HUES64 (cell line): ENCODE measurements around the gene TACR1. TPM values are rescaled to one million over a fixed set of nuclear protein-coding genes. Genes with fewer than 3 reads are reported as not detected.
"Not testable (repeated sequence)": the region's sequence is repeated elsewhere in the genome, so short reads cannot be mapped to it uniquely, and the experiment has no call there.

Experiments used
- H3K27ac ChIP-seq: 2 replicates; pipeline ENCODE4 v1.7.0; 2013; ENCODE audit warnings: low read depth, low read length, inconsistent platforms
- H3K27me3 ChIP-seq: 2 replicates; pipeline ENCODE4 v1.6.1; 2013; ENCODE audit warnings: mild to moderate bottlenecking, low read length; ENCODE audit not compliant: insufficient read depth
- H3K36me3 ChIP-seq: 2 replicates; pipeline ENCODE4 v1.6.1; 2013; ENCODE audit warnings: mild to moderate bottlenecking, low read length; ENCODE audit not compliant: insufficient read depth
- H3K4me1 ChIP-seq: 2 replicates; pipeline ENCODE4 v1.6.1; 2013; ENCODE audit warnings: mild to moderate bottlenecking, low read length, moderate library complexity; ENCODE audit not compliant: insufficient read depth
- H3K4me3 ChIP-seq: 2 replicates; pipeline ENCODE4 v1.5.1; 2013; ENCODE audit warnings: mild to moderate bottlenecking, low read length, moderate library complexity
- H3K9ac ChIP-seq: 2 replicates; pipeline ENCODE4 v1.6.1; 2013; ENCODE audit warnings: mild to moderate bottlenecking, low read depth, low read length
- H3K9me3 ChIP-seq: 2 replicates; pipeline ENCODE4 v1.6.1; 2013; ENCODE audit warnings: low read depth, low read length; ENCODE audit not compliant: insufficient read depth
- WGBS: fragments of 150-250, 120-280 bp; methylation state at CpG from one replicate; pipeline ENCODE4 v1.1.7; 2013; ENCODE audit warnings: missing lambda C conversion rate; 5-methylcytosine and 5-hydroxymethylcytosine counted together
- polyA plus RNA-seq, 2 experiments: library from polyadenylated mRNA; stranded (reverse); fragments of 50-300 nt; gene quantifications; one replicate each; pipeline ENCODE4 v1.2.3, GENCODE V29; 2013

Gene TACR1, protein sequence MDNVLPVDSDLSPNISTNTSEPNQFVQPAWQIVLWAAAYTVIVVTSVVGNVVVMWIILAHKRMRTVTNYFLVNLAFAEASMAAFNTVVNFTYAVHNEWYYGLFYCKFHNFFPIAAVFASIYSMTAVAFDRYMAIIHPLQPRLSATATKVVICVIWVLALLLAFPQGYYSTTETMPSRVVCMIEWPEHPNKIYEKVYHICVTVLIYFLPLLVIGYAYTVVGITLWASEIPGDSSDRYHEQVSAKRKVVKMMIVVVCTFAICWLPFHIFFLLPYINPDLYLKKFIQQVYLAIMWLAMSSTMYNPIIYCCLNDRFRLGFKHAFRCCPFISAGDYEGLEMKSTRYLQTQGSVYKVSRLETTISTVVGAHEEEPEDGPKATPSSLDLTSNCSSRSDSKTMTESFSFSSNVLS
- polyA plus RNA-seq (2013, experiment 1 of 2) = 1.8 TPM
- polyA plus RNA-seq (2013, experiment 2 of 2) = 0.95 TPM

DNA sequence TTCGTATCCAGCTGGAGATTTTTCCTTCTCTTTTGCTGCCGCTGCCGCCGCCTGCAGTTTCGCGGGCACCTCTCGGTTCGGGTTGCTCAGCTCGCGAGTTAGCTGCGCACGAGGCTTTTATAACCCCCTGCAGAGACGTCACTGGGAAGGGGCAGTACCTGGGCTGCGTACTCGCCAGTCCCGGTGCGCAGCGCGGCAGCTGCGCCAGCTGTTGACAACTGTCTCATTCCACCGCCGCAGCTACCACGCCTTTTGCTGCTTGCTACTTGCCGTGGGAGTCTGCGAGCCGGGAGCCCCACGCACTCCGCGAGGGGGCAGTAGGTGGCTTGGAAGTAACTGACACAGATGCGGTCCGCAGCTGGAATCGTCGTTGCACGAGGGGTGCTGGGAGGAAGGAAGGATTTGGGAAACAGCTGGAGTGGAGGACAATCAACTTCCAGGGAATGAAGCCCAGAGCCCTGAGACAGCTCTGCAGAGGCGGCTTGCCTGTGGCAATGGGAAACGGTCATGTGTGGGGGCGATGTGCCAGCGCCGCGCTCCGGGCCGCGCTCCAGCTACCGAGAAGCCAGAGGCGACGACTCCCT, at the start of gene TACR1:
TSS of gene TACR1 (minus strand) at position 93 of the 584 bp plus-strand sequence. CDS start 586 bp downstream, outside the sequence.
- under 1% methylated on average over 46 of the region's 46 CpGs for WGBS
- H3K9ac ChIP-seq = no peak within 1 kb of the TSS
- H3K36me3 ChIP-seq = no peaks in the 10 kb centered on the region
- peak within 1 kb of the TSS; percentile 64 for H3K4me3 ChIP-seq
- H3K27ac ChIP-seq = no peak within 1 kb of the TSS
- H3K27me3 ChIP-seq = peaks cover 76% of the 10 kb centered on the region
- peaks cover 19% of the 10 kb centered on the region for H3K4me1 ChIP-seq
- no peaks in the 10 kb centered on the region for H3K9me3 ChIP-seq

DNA sequence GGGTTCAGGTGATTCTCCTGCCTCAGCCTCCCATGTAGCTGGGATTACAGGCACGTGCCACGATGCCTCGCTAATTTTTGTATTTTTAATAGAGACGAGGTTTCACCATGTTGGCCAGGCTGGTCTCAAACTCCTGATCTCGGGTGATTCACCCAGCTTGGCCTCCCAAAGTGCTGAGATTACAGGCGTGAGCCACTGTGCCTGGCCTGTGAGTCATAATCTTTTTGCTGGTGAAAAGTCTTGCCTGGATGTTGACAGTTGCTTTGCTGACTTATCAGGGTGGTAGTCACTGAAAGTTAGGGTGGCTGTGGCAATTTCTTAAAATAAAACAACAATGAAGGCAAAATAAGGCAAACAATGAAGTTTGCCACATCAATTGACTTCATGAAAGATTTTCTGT, 49.3 kb upstream of the TACR1 start:
- H3K9ac ChIP-seq, H3K27ac ChIP-seq, H3K4me3 ChIP-seq, H3K27me3 ChIP-seq, H3K36me3 ChIP-seq, H3K4me1 ChIP-seq, H3K9me3 ChIP-seq: not testable (repeated sequence)
- 80% methylated on average over 6 of the region's 6 CpGs for WGBS

- no peak overlapping the region for H3K4me3 ChIP-seq
- H3K4me1 ChIP-seq = no peaks in the 10 kb centered on the region
- no peak overlapping the region for H3K27ac ChIP-seq
- H3K27me3 ChIP-seq = no peaks in the 10 kb centered on the region
- H3K36me3 ChIP-seq = no peaks in the 10 kb centered on the region
- peaks cover 20% of the 10 kb centered on the region for H3K9me3 ChIP-seq
- WGBS = 94% methylated on average over 5 of the region's 7 CpGs
- H3K9ac ChIP-seq = no peak overlapping the region
Observed at GRCh38 chr2:75246441-75247167, 47.3 kb upstream of the TACR1 start.

DNA sequence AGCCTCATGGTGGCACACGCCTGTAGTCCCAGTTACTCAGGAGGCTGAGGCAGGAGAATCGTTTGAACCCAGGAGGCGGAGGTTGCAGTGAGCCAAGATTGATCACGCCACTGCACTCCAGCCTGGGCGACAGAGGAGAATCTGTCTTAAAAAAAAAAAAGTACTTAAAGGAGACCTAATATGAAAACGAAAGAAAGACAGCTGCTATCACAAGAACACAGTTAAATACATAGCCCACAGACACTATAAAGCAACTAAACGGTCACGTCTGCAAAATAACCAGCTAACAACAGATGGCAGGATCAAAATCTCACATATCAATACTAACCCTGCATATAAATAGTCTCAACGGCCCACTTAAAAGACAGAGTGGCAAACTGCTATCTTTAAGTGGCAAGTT, 43.9 kb upstream of the TACR1 start:
- H3K9ac ChIP-seq = no peak overlapping the region
- H3K4me3 ChIP-seq = no peak overlapping the region
- 93% methylated on average over 9 of the region's 9 CpGs for WGBS
- peaks cover 13% of the 10 kb centered on the region for H3K9me3 ChIP-seq
- no peak overlapping the region for H3K27ac ChIP-seq
- no peaks in the 10 kb centered on the region for H3K4me1 ChIP-seq
- H3K36me3 ChIP-seq = no peaks in the 10 kb centered on the region
- no peaks in the 10 kb centered on the region for H3K27me3 ChIP-seq

DNA sequence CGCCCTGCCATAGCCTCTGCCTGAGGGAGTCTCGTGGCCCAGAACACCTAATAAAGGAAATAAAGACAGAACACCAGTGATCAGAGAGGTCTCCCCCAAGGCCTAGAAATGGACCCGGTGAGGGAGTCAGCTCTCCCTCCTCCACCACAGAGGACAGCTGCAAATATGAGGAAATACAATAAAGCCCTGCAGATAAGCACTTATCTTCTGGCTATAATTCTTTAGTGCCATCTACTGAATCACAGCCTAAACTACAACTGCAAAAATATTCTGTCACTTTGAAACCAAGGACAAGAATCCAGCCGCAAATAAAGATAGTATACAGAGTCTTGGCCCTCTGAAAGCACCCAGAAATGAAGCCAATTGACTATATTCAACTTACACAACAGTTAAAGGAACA, 42.4 kb upstream of the TACR1 start:
- no peak overlapping the region for H3K27ac ChIP-seq
- no peak overlapping the region for H3K4me3 ChIP-seq
- H3K36me3 ChIP-seq = no peaks in the 10 kb centered on the region
- H3K9me3 ChIP-seq = peaks cover 13% of the 10 kb centered on the region
- 88% methylated on average over 4 of the region's 4 CpGs for WGBS
- H3K27me3 ChIP-seq = no peaks in the 10 kb centered on the region
- no peak overlapping the region for H3K9ac ChIP-seq
- no peaks in the 10 kb centered on the region for H3K4me1 ChIP-seq

DNA sequence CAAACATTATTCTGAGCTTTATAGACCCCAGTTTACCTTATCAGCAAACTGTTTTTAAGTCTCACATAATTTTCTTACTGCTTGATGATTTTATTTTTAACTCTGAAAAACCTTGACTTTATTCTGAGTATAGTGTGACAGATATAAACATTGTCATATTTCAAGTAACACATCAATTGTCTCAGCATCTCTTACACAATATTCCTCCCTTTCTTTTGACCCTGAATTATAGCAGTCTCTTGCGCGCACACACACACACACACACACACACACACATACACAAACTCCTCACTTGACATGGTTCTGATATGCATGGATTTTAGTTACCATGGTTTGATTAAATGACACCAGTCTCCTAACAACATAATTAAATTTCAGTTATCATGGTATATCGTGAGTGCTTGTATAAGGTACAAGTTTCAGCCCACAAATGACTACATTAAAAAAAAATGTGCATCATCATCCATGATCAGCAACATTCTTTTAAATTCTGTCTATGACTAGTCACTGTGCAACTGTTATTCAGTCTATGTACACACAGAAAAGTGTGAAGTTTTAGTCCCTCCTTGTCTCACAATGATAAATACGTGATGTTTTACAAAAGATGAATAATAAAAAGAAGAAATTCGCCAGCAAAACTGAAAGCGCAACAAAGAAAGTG, 39.5 kb upstream of the TACR1 start:
- no peaks in the 10 kb centered on the region for H3K4me1 ChIP-seq
- no peaks in the 10 kb centered on the region for H3K36me3 ChIP-seq
- H3K27me3 ChIP-seq = no peaks in the 10 kb centered on the region
- H3K9ac ChIP-seq = no peak overlapping the region
- no peak overlapping the region for H3K27ac ChIP-seq
- WGBS = 91% methylated on average over 6 of the region's 6 CpGs
- H3K9me3 ChIP-seq = peaks cover 13% of the 10 kb centered on the region
- no peak overlapping the region for H3K4me3 ChIP-seq

- H3K27me3 ChIP-seq = no peaks in the 10 kb centered on the region
- no peaks in the 10 kb centered on the region for H3K36me3 ChIP-seq
- no peak overlapping the region for H3K9ac ChIP-seq
- H3K4me1 ChIP-seq = no peaks in the 10 kb centered on the region
- 100% methylated on average over 1 of the region's 1 CpG for WGBS
- H3K4me3 ChIP-seq = no peak overlapping the region
- H3K27ac ChIP-seq = no peak overlapping the region
- H3K9me3 ChIP-seq = peaks cover 5% of the 10 kb centered on the region; the same call in 1 of the 2 replicates
Observed at GRCh38 chr2:75237296-75237695, 38.0 kb upstream of the TACR1 start.

GRCh38 chr2:75233965-75234364, 34.6 kb upstream of the TACR1 start:
- H3K9ac ChIP-seq = no peak overlapping the region
- H3K4me1 ChIP-seq = no peaks in the 10 kb centered on the region
- H3K36me3 ChIP-seq = no peaks in the 10 kb centered on the region
- no peaks in the 10 kb centered on the region for H3K9me3 ChIP-seq
- no peak overlapping the region for H3K27ac ChIP-seq
- H3K27me3 ChIP-seq = no peaks in the 10 kb centered on the region
- 94% methylated on average over 4 of the region's 4 CpGs for WGBS
- no peak overlapping the region for H3K4me3 ChIP-seq

- Histone ChIP-seq H3K27me3 (no peaks in the 10 kb centered on the region), H3K4me3 (no peak overlapping the region), H3K27ac (no peak overlapping the region), H3K36me3 (no peaks in the 10 kb centered on the region), H3K4me1 (peaks cover 9% of the 10 kb centered on the region), H3K9ac (no peak overlapping the region), H3K9me3 (no peaks in the 10 kb centered on the region)
- WGBS = 94% methylated on average over 2 of the region's 3 CpGs
Observed at GRCh38 chr2:75226617-75227016, 27.3 kb upstream of the TACR1 start.

DNA sequence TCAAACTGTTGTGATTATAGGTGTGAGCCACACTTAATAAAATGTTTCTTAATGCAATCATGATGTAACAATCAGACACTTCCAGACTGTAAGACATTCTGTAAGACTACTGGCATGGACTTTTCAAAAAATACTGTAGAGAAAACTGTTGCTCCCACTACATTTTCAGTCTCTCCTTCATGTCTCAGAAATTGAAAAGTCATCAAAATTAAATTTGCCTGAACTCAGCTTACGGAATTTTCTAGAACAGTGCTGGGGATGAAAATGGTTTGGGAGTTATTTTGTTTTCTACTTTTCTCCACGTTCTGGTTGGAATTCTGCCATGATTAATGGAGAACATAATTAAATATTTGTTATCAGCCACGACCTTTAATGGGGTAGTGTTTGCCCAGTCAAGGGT, 26.8 kb upstream of the TACR1 start:
- Histone ChIP-seq H3K4me3 (no peak overlapping the region), H3K27me3 (no peaks in the 10 kb centered on the region), H3K36me3 (no peaks in the 10 kb centered on the region), H3K4me1 (peaks cover 9% of the 10 kb centered on the region), H3K9ac (no peak overlapping the region), H3K27ac (no peak overlapping the region), H3K9me3 (no peaks in the 10 kb centered on the region)
- WGBS = 98% methylated on average over 2 of the region's 3 CpGs

DNA sequence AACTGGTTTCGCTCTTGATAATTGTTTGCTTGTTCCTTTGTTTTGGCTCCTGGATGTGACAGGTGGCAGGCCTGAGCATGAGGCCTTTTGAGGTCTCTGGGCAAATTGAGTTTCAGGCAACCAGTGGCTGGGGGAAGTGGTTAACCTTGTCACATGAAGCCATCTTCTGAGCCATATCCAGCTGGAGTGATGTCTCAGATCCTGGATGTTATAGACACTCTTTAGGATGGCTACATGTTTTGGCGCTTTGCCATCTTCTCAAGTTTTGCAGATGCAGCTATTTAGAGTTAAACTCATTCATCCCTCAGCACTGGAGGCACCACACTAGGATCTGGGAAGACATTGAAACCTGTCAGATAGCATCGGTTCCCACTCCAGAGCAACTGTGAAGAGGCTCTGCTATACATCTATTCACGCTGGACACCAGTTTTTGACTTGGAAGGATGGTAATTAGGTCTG, 25.3 kb upstream of the TACR1 start:
- H3K36me3 ChIP-seq = no peaks in the 10 kb centered on the region
- no peak overlapping the region for H3K9ac ChIP-seq
- WGBS = 95% methylated on average over 4 of the region's 4 CpGs
- peaks cover 9% of the 10 kb centered on the region for H3K4me1 ChIP-seq
- no peak overlapping the region for H3K4me3 ChIP-seq
- peaks cover 8% of the 10 kb centered on the region; the same call in 1 of the 2 replicates for H3K9me3 ChIP-seq
- no peak overlapping the region for H3K27ac ChIP-seq
- no peaks in the 10 kb centered on the region for H3K27me3 ChIP-seq
